DMS 273 (cell line): Measurements from ENCODE around the gene CCDC54.
"Not testable (repeated sequence)": the region's sequence is repeated elsewhere in the genome, so short reads cannot be mapped to it uniquely, and the experiment has no call there.

Experiments
- DNase-seq: peaks from one replicate; lab custom pipeline; 2025; ENCODE audit not compliant: unreplicated experiment; lab: John Stamatoyannopoulos, UW

The CCDC54 gene

GRCh38 chr3:107377151-107377550, at the start of gene CCDC54:
TSS of gene CCDC54 (plus strand) at chr3:107377439. CDS start at chr3:107377588, 149 bp downstream.
- no peak for DNase-seq

GRCh38 chr3:107328069-107328468, 49.2 kb upstream of the CCDC54 start:
- no peak for DNase-seq

- no peak for DNase-seq
Observed at GRCh38 chr3:107329088-107329487, 48.2 kb upstream of the CCDC54 start.

DNA sequence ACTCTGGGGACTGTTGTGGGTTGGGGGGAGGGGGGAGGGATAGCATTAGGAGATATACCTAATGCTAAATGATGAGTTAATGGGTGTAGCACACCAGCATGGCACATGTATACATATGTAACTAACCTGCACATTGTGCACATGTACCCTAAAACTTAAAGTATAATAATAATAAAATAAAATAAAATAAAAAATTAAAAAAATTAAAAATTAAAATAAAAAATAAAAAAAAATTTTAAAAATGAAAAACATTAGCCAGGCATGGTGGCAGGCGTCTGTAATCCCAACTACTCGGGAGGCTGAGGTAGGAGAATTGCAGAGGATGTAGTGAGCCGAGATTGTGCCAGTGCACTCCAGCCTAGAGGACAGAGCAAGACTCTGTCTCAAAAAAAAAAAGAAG, 37.5 kb upstream of the CCDC54 start:
- DNase-seq = not testable (repeated sequence)

DNA sequence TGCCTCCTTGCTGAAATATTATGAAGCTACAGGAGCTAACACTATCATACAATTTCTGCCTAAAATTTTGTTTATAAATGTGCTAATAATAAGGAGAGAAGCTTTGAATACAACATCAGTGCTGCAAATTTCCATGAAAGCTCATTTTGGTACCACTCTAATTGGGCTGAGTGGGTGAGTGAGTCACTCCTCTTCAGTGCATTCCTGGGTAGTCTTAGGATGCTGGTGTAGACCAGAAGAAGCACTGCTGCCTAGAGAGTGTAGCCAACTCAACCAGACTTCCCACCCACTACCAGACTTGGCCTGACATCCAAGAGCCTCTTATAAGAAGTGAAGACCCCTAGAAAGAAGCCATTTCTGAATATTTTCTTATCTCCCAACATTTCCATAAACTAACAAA, 32.5 kb upstream of the CCDC54 start:
- no peak for DNase-seq

- no peak for DNase-seq
Observed at GRCh38 chr3:107345822-107346405, 31.3 kb upstream of the CCDC54 start.

DNA sequence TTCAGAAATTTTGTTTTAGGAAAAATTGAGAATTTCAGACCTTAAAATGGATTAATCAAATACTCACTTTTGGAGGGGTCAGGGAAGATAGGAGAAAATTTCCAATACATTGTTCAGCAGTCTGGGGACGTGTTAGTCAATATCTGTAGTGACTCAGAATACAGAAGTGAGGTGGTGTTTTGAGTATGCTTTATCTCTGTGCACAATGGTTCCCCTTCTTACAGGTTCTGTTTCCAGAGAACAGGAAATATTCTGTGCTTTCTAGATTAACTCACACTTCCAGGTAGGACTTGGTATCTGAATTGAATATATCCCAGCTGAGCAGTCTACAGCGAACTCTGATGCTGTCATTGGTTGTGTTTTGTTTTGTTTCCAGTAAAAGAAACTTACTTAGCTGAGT, 30.7 kb upstream of the CCDC54 start:
- DNase-seq = no peak

DNA sequence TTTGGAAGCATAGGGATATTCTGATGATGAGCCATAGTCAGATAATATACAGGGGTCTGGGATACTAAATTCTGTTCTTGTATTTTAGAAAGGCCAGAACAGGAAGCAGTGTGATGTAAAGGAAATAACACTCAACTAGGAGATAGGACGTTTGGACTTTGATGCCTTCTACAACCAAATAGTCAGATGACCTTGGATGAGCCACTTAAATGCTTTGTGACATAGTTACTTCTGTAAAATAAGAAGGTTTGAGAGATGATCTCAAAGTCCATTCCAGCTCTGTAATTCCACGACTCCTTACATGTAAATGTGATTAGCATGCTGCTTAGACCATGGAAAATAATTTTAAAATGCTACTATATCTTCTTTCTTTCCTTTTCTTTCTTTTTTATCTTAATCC, 29.5 kb upstream of the CCDC54 start:
- DNase-seq = no peak

GRCh38 chr3:107356706-107357105, 20.5 kb upstream of the CCDC54 start:
- DNase-seq = no peak

GRCh38 chr3:107361633-107362032, 15.6 kb upstream of the CCDC54 start:
- no peak for DNase-seq

DNA sequence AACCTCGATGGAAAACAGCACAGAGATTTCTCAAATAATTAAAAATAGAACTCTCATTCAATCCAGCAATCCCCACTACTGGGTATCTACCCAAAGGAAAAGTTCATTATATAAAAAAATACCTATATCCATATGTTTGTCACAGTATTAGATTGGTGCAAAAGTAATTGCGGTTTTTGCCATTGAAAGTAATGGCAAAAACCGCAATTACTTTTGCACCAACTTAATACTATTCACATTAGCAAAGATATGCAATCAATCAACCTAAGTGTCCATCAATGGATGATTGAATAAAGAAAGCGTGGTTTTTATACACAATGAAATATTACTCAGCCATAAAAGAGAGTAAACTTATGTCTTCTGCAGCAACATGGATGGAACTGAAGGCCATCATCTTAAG, 12.2 kb upstream of the CCDC54 start:
- no peak for DNase-seq

DNA sequence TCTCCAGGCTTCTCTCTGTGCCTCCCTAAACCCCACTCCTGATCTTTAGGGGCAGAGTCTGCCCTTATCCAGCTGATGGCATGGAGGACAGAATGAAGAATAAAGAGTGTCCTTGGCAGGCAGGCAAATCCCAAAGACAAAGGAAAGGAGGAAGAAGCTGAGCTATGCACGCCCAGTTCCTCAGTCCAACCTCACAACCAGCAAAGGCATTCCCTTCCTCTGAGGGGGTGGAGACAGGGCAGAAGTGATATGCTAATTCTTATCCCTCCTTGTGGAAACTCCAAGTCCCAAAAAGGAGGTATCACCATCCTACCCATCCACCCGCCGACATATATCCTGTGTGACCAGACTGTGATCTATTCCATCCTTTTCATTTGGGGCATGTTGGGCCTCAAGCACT, 10.5 kb upstream of the CCDC54 start:
- no peak for DNase-seq

DNA sequence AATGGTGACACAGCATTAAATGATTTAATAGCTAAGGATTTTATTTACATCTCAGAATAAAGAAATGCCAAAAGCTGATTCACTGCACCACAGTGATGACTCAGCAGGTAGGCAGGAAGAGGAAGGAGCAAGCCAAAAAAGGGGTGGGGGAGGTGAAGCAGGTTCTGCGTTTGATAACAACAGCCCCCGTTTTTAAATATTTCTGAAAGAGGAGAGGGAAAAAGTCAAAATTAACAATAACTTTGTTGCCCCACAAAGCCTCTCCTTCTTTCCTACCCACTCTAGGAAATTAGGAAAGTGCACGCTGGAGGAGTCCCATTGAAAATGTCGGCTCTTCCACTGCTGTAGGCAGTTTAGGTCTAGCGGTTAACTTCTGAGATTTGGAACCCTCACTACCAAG, 9.9 kb upstream of the CCDC54 start:
- DNase-seq = no peak

GRCh38 chr3:107368654-107369398, 8.4 kb upstream of the CCDC54 start:
- no peak for DNase-seq

DNA sequence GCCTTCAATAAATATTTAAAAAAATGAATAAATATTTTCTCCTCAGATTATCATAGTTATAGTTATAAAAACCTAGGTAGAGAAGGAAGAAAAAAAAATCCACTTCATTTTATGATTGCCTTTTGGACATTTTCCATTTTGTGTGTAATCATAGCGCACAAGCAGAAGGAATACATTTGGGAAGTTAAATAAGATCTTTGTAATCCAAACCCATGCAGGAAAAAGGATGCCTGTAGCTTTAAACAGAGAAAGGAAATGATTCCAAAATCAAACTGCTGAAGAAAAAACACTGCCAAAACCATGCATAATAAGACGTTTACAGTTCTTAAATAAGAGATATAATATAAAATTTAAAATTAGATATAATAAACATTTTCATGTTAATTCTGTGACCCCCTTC, 7.4 kb upstream of the CCDC54 start:
- no peak for DNase-seq

DNA sequence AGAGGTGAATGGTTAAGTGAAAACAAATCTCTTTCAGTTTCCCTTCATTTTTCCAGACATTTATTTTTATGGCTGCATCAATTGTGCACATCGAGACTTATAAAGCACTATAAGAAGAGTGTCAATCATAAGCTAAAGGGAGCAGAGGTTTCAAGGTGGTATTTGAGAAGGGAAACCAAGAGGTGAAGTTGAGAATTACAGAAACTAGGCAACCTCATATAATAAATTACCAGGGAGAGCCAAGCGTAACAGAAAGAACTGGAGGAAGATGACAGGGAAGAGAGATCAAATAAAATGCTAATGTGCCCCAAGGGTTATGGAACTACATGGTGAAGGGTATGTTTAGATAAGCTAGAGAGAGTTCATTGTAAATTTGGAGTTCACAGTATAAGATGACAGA, 6.3 kb upstream of the CCDC54 start:
- DNase-seq = peak; percentile 17

- DNase-seq = no peak
Observed at GRCh38 chr3:107372506-107372905, 4.7 kb upstream of the CCDC54 start.

- no peak for DNase-seq
Observed at GRCh38 chr3:107373896-107374295, 3.3 kb upstream of the CCDC54 start.

GRCh38 chr3:107375682-107376081, 1.6 kb upstream of the CCDC54 start:
- no peak for DNase-seq

- DNase-seq = no peak
Observed at GRCh38 chr3:107382631-107383030, 5.4 kb downstream of the CCDC54 start.

GRCh38 chr3:107384428-107384827, 7.2 kb downstream of the CCDC54 start:
- DNase-seq = no peak

- no peak for DNase-seq
Observed at GRCh38 chr3:107384907-107385306, 7.7 kb downstream of the CCDC54 start.

DNA sequence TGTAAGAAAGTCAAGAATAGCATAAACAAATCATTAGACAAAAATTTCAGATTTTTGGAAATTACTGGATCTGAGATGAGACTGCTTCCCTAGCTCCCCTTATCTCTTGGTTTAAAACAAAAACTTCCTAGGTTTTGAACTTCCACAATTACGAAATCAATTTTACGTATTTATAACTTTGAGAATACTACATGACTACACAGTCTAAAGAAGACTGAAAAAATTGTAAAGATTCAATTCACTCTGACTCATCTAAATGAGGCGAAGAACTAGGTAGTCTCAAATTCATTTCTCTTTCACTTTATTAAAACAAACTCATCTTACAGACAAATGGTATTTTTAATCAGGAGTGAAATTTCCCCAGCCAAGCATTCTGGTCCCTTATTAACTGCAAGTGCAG, 10.3 kb downstream of the CCDC54 start:
- no peak for DNase-seq
